HUES6 (cell line): ENCODE results near the gene TEX13D.

ENCODE experiments used
- H3K27ac ChIP-seq: 2 replicates; pipeline ENCODE4 v1.7.0; 2013; ENCODE audit warnings: low read depth, mild to moderate bottlenecking, low read length, inconsistent platforms
- H3K27me3 ChIP-seq: 2 replicates; pipeline ENCODE4 v1.6.1; 2013; ENCODE audit warnings: low read length; ENCODE audit not compliant: control insufficient read depth, insufficient read depth
- H3K36me3 ChIP-seq: 2 replicates; pipeline ENCODE4 v1.6.1; 2013; ENCODE audit warnings: low read length; ENCODE audit not compliant: control insufficient read depth, insufficient read depth
- H3K4me1 ChIP-seq: 2 replicates; pipeline ENCODE4 v1.6.1; 2013; ENCODE audit warnings: low read length; ENCODE audit not compliant: control insufficient read depth, insufficient read depth
- H3K4me3 ChIP-seq: 2 replicates; pipeline ENCODE4 v1.5.1; 2013; ENCODE audit warnings: low read depth, low read length
- H3K9ac ChIP-seq: one replicate; pipeline ENCODE4 v1.6.1; 2013; ENCODE audit warnings: mild to moderate bottlenecking, low read length
- H3K9me3 ChIP-seq: 2 replicates; pipeline ENCODE4 v1.6.1; 2013; ENCODE audit warnings: low read depth, low read length; ENCODE audit not compliant: control insufficient read depth, insufficient read depth

The TEX13D gene

GRCh38 chrX:124337916-124338315 is 5.5 kb downstream of the TEX13D start:
- Histone ChIP-seq H3K4me1 (no peaks in the 10 kb centered on the region), H3K27me3 (peaks cover 10% of the 10 kb centered on the region; the same call in 1 of the 2 replicates), H3K9ac (no peak overlapping the region), H3K4me3 (no peak overlapping the region), H3K36me3 (no peaks in the 10 kb centered on the region), H3K9me3 (no peaks in the 10 kb centered on the region), H3K27ac (no peak overlapping the region)

- Histone ChIP-seq H3K27ac (no peak overlapping the region), H3K4me3 (no peak overlapping the region), H3K4me1 (no peaks in the 10 kb centered on the region), H3K36me3 (no peaks in the 10 kb centered on the region), H3K27me3 (peaks cover 10% of the 10 kb centered on the region; the same call in 1 of the 2 replicates), H3K9me3 (no peaks in the 10 kb centered on the region), H3K9ac (no peak overlapping the region)
Measured at GRCh38 chrX:124338733-124339514, 6.5 kb downstream of the TEX13D start.

- H3K9ac ChIP-seq = no peak overlapping the region
- H3K27me3 ChIP-seq = no peaks in the 10 kb centered on the region; the same call in 1 of the 2 replicates
- H3K4me3 ChIP-seq = no peak overlapping the region
Measured at GRCh38 chrX:124341396-124342132, 9.1 kb downstream of the TEX13D start.

GRCh38 chrX:124342174-124342867 is 9.9 kb downstream of the TEX13D start:
- Histone ChIP-seq H3K27me3 (no peaks in the 10 kb centered on the region; the same call in 1 of the 2 replicates), H3K9ac (no peak overlapping the region), H3K9me3 (no peaks in the 10 kb centered on the region), H3K27ac (no peak overlapping the region), H3K36me3 (no peaks in the 10 kb centered on the region), H3K4me3 (no peak overlapping the region), H3K4me1 (peaks cover 1% of the 10 kb centered on the region)

More at GRCh38 chrX:124341396-124342132, 9.1 kb downstream of the TEX13D start:
- Histone ChIP-seq H3K9me3 (no peaks in the 10 kb centered on the region), H3K4me1 (no peaks in the 10 kb centered on the region), H3K27ac (no peak overlapping the region), H3K36me3 (no peaks in the 10 kb centered on the region)

GRCh38 chrX:124343016-124343415 is 10.6 kb downstream of the TEX13D start:
- H3K4me3 ChIP-seq = no peak overlapping the region
- no peaks in the 10 kb centered on the region for H3K36me3 ChIP-seq
- no peak overlapping the region for H3K9ac ChIP-seq
- H3K9me3 ChIP-seq = no peaks in the 10 kb centered on the region
- no peak overlapping the region for H3K27ac ChIP-seq
- no peaks in the 10 kb centered on the region; the same call in 1 of the 2 replicates for H3K27me3 ChIP-seq
- peaks cover 4% of the 10 kb centered on the region for H3K4me1 ChIP-seq

GRCh38 chrX:124344246-124344645 is 11.8 kb downstream of the TEX13D start:
- no peak overlapping the region for H3K27ac ChIP-seq
- no peak overlapping the region for H3K4me3 ChIP-seq
- H3K9ac ChIP-seq = no peak overlapping the region
- no peaks in the 10 kb centered on the region; the same call in 1 of the 2 replicates for H3K27me3 ChIP-seq
- peaks cover 4% of the 10 kb centered on the region for H3K4me1 ChIP-seq
- H3K9me3 ChIP-seq = no peaks in the 10 kb centered on the region
- no peaks in the 10 kb centered on the region for H3K36me3 ChIP-seq

GRCh38 chrX:124346117-124346876 is 13.8 kb downstream of the TEX13D start, which contains the start of gene SH2D1A:
Gene SH2D1A (plus strand): TSS chrX:124346563. CDS start chrX:124346643, 80 bp downstream.
- Histone ChIP-seq H3K4me3 (no peak within 1 kb of the TSS), H3K9ac (no peak within 1 kb of the TSS), H3K9me3 (no peaks in the 10 kb centered on the region), H3K27me3 (no peaks in the 10 kb centered on the region; the same call in 1 of the 2 replicates), H3K27ac (no peak within 1 kb of the TSS), H3K36me3 (no peaks in the 10 kb centered on the region), H3K4me1 (peaks cover 4% of the 10 kb centered on the region)

- Histone ChIP-seq H3K27me3 (no peaks in the 10 kb centered on the region; the same call in 1 of the 2 replicates), H3K9me3 (no peaks in the 10 kb centered on the region), H3K9ac (no peak overlapping the region), H3K36me3 (no peaks in the 10 kb centered on the region), H3K4me3 (no peak overlapping the region), H3K4me1 (peaks cover 4% of the 10 kb centered on the region), H3K27ac (no peak overlapping the region)
Measured at GRCh38 chrX:124346877-124347241, 14.4 kb downstream of the TEX13D start.

- H3K9ac ChIP-seq = no peak overlapping the region
- H3K4me3 ChIP-seq = no peak overlapping the region
- H3K4me1 ChIP-seq = peaks cover 4% of the 10 kb centered on the region
- no peak overlapping the region for H3K27ac ChIP-seq
- no peaks in the 10 kb centered on the region for H3K9me3 ChIP-seq
- H3K36me3 ChIP-seq = no peaks in the 10 kb centered on the region
- H3K27me3 ChIP-seq = no peaks in the 10 kb centered on the region; the same call in 1 of the 2 replicates
Measured at GRCh38 chrX:124347242-124347641, 14.8 kb downstream of the TEX13D start.

GRCh38 chrX:124348182-124348581 is 15.7 kb downstream of the TEX13D start:
- H3K36me3 ChIP-seq = no peaks in the 10 kb centered on the region
- H3K4me3 ChIP-seq = no peak overlapping the region
- no peaks in the 10 kb centered on the region for H3K9me3 ChIP-seq
- peaks cover 4% of the 10 kb centered on the region for H3K4me1 ChIP-seq
- no peak overlapping the region for H3K9ac ChIP-seq
- no peak overlapping the region for H3K27ac ChIP-seq
- no peaks in the 10 kb centered on the region; the same call in 1 of the 2 replicates for H3K27me3 ChIP-seq
